Embryonic facial prominence (tissue), 1 donor: ENCODE results near the gene ZNF442.
"Not testable (repeated sequence)": the region's sequence is repeated elsewhere in the genome, so short reads cannot be mapped to it uniquely, and the experiment has no call there.

ENCODE experiments used
- DNase-seq: peaks from one replicate; pipeline ENCODE4 v3.0.0-alpha.2; 2016; ENCODE audit errors: extremely low spot score

Gene ZNF442

GRCh38 chr19:12330340-12330739 is 35.1 kb downstream of the ZNF442 start:
- DNase-seq = no peak

DNA sequence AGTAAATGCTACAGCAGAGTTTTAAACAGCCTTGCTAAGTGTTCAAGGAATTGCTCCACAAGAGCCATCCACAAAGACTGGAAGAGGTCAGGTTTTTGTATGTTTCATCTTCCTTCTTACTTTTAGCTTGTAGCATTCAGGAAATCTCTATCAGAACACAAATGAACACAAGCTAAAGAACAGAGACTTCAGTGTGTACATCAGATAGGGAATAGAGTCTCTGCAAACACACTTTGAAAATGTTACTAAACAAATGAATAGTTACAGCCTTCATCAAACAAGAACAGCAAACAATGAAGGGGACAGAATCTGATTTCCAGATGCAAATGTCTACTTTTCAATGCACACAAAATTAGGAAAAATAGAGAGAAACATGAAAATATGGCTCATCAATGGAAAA is 39.8 kb downstream of the ZNF442 start:
- no peak for DNase-seq

- DNase-seq = no peak
Measured at GRCh38 chr19:12318782-12319413, 46.6 kb downstream of the ZNF442 start.

- no peak for DNase-seq
Measured at GRCh38 chr19:12314553-12314952, 50.9 kb downstream of the ZNF442 start.

DNA sequence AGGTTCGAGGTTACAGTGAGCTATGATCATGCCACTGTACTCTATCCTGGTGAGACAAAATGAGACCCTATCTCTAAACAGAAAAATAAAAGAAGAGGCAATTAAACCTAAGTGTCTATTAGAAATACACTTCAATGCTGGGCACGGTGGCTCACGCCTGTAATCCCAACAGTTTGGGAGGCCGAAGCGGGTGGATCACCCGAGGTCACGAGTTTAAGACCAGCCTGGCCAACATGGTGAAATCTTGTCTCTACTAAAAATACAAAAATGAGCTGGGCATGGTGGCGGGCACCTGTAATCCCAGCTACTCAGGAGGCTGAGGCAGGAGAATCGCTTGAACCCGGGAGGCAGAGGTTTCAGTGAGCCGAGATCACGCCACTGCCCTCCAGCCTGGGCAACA is 56.6 kb downstream of the ZNF442 start:
- not testable (repeated sequence) for DNase-seq
